Amniotic epithelial cell (primary cell): ENCODE results near the gene SPTLC3.

Experiments
- DNase-seq: peaks from one replicate; pipeline ENCODE4 v3.0.0-alpha.2; 2010; ENCODE audit warnings: low read depth

The SPTLC3 gene

DNA sequence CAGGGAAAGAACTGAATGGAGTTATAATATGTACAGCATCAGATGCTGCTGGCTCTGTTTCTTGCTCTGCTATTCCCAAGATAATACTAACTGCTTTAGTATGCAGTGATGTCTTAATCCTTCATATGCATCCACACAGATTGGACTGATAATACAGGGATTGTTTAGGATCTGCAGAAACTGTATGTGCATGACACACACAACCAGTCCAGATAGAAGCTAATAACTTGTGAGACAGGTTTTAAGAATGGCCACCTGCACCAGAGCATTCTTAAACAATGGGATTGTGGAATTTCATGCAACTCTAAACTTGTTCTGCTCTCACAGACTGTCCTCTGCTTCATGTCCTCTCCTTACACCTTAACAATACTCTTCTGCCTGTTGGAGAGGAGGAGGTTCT lies 90.9 kb downstream of the SPTLC3 start:
- DNase-seq, result no peak

DNA sequence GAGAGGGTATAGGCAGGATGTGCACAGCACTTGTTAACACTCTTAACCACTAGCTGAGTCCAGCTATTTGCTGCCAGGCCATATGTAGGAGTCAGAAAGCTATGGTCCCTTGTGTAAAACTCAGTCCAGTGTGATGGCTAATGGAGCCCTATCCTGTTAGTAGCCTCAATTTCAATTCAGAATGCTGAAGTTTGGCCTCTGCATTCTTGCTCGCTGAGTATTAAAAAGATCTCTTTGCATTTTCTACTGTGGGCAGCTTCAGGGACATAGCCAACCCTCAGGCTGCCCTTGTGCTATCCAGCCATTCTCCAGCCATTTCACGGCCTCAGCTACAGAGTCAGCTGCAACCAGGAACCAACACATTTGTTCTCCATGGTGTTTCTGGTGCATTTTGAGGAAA lies 92.5 kb downstream of the SPTLC3 start:
- no peak for DNase-seq

DNA sequence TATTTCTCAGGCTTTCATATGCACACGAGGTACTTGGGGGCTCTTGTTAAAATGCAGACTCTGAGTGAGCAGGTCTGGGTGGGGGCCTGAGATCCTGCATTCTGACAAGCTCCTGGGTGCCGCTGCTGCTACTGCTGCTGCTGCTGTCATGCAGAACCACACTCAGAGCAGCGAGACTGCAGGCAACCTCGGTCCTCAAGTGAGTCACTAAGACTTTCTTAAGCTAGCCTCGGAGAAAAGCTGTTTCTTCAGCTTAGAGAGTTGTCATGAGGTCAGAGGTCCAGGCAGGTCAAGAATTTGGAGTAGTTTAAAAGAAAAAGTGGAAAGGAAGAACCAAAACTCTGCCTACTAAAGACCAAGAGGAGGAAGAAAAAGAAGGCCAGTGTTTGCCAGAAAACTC lies 92.9 kb downstream of the SPTLC3 start:
- peak; percentile 68 for DNase-seq

DNA sequence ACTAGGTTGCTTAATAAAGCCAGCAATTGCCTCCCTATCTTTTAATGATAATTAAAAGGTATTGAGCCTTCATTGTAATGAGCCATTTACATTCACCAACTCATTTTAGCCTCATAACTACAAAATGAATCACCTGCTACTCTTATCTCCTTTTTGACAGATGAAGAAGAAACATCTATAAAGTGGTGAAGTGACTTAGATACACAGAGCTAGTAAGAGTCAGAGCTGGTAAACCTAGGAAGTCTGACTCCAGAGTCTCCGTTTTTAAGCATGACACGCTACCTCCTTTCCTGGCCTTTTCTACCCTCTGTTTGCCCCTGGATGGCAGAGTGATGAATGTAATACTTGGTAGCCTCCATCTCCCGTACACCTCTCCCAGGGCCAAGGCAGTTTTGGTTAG lies 93.5 kb downstream of the SPTLC3 start:
- DNase-seq, result peak; percentile 56

DNA sequence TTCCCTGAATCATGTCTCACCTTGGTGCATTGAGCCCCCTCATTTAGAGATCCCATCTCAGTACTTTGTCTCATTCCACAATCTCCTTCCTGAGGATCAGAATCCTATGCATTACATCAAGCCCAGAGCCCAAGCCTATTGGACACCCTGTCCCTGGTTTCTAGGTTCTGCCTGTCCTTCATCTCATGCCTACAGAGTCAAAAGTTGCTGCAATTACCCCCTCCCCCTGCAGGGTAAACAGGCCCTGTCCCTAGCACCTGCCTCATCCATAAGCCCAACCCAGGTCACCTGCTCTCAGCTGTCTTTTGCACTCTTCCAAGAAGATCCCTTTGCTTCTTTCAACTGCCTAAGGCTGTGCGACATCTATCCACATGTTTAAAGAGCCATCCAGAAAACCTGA lies 93.9 kb downstream of the SPTLC3 start:
- no peak for DNase-seq

DNA sequence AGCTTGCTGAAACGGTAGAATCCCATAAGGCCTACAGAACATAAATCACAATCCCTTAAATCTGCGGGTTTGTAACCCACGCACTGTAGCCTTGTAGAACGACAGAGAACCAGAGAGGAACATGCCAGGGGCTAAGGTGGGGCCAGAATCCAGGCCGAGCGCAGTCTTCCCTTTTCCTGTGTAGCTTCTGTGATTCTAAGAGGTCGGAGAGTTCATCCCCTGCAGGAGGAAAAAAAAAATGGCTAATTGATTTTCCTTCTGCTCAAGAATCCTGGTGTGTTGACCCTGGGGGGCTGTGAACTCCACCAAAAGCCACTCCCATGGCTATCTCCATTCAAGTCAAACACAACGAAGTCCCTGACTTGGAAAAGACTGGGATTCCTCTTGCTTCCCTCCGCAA lies 96.3 kb downstream of the SPTLC3 start:
- DNase-seq, result no peak

DNA sequence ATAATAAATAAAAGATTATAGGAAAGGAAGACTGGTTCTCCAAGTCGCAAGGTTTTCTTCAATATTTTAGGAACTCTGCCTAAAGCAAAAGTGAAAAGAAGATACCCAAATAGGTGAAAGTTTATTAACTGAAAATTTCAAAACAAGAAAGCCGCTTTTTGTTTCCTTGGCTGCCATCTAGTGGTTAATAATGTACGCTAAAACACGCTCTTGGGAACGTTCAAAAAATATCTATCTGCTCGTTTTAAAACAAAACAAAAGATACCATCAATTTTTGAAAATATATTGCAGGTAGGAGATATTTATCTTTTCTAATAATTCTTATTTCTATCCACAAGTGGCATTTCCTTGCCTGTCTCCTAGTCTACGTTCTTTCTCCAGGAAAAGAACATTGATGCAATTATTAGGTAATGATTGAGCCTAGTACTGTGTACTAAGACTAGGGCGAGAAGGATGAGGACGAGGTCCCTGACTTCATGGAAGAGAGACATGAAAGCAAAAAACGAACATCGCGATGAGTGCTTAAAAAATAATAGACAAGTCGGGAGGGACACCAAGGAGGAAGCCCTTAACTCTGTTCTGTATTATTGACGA lies 97.2 kb downstream of the SPTLC3 start:
- DNase-seq, result peak; percentile 34

DNA sequence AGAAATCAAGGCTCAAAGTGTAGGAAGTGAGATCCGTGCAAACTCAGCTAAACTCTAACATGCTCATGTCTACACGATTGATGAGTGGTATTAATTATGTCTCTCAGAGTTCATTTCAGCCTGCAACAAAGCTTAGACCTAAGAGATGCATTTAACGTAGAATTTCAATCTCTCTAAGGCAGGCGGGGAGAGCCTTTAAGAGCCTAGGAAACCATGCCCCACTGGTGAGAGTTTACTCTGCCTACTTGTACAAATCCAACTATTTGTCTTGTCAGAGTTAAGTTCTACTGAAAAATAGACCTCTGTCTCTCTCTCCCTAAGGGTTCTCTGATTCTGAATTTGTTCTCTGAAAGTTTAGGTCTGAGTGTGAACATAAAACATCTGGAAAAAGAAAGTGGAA lies 100.9 kb downstream of the SPTLC3 start:
- DNase-seq, result no peak

DNA sequence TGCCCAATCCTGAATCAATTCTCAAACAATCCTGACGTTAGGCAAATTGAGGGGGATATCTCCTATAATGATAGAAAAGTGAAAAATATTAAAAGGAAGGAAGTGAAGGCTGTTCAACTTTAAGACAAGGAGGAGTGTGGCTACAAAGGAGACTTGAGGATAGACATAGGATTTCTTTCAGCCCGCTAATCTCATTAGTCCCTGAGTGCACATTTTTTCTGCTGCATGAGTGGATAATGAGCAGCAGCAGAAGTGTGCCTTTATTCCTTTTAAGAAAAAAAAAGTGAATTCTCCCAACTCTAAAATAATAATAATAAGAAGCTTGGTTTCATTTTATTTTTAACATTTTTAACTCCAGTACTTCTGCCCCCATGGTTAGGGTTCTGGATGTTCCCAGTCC lies 102.0 kb downstream of the SPTLC3 start:
- DNase-seq, result no peak

DNA sequence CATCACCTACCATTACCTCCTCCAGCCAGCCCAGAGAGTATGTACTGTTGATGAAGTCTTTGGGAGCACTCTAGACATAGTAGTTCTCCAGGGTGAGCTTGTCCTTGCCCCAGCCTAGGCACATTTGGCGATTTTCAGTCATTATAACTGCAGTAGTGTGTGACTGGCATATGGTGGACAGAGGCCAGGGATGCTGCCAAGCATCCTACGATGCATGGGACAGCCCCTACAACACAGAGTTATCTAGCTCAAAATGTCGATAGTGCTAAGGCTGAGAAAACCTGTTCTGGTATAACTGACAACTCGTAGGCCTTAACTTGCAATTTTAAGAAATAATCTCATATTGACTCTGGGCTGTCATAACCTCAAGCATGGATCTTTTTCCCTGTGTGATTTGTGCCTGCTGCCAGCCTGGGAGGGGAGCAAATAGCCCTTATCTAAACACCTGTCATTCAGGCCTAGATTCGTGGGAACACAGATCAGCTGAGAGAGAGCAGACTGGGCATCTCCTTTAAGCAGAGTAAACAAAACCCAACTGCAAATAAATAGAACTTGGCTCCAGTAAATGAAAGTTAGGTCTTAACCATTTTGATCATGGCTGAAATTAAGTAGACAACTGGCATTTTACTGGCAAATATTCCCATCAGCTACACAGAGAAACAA lies 102.6 kb downstream of the SPTLC3 start:
- DNase-seq, result no peak

DNA sequence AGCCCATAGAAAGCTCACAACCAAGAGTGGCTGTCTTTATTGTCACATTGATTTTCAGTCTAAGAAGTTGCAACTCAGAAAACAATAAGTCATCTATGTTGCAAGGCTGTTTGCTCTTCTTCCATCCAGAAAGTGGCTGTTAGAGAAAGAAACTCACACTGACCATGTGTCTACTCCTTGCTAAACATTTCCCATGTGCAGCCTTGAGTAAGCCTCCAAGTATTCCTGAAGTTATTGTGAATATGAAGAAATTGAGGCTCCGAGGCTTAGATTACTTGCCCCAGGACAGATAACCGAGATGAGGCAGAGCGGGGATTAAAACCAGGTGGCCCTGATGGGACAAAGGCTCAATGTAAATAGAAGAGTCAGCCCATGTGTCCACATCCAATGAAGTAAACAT lies 105.0 kb downstream of the SPTLC3 start:
- DNase-seq, result peak; percentile 44

DNA sequence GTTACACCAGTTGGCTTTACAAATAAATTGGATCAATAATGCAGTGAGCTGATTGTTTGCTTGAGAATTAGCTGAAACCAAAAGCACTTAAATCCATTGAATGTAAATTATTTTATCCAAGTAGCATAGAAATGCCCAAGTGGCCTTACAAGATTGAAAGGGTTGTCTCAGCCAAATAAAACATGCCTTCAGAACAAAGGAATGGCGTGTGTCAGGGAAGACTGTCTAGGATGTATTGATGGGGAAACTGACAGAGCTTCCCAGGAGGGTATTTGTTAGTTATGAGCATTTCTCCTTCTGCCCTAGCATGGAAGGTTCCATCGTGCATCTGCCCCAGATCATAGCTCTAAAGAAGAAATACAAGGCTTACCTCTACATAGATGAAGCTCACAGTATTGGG lies 108.4 kb downstream of the SPTLC3 start:
- DNase-seq, result no peak

DNA sequence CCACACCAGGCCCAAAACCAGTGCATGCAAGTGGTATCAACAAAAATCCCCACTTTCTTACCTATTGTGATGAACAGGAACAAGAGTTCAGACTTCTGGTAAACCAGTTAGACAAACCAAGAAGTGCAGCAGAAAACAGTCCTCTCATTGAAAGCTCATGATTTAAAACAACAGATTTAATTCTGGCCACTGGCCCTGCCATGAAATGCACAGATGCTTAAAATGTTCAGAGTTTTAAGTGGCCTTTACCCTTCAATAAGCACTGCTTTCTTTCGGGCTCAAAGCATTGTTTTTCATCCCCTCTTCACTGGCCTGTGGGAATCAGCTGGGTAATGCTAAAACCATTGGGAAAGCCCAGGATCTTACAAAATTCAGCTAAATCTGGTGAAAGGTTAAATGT lies 109.9 kb downstream of the SPTLC3 start:
- no peak for DNase-seq

DNA sequence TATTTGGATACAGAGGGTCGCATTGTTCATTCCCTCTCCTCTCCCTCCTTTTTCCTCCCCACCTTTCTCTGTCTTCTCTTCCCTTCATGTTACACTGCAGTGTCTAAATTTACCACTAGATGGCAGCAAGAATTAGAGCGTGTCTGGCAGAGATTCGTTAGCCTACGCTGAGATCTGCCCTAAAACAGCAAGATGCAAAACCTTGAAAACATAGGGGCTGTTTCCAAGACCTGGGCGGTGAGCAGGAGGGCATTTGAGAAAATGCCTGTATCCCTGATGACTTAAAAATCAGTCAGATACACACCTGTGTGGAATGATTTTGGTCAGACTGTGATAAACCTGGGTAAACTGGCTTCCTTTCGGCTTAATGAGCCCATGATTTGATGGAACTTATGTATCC lies 110.8 kb downstream of the SPTLC3 start:
- DNase-seq, result peak; percentile 51

DNA sequence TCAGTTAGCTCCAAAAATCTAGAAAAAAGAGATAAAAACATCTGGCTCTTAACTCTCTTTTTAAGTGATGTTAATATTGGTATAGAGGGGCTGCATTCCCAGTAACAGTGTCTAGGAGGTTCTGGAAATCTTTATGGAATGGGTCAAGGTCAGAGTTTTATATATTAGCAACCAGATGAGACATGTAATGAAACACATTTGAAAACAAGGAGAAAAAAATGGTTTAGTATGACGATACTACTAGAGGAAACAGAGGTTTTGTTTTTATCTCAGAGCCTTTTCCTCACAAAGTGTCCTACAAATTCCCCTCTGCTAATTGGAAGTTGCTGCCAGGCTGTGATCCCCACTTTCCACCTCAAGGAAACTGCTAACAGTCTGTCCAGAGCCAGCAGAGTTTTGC lies 111.7 kb downstream of the SPTLC3 start:
- no peak for DNase-seq

DNA sequence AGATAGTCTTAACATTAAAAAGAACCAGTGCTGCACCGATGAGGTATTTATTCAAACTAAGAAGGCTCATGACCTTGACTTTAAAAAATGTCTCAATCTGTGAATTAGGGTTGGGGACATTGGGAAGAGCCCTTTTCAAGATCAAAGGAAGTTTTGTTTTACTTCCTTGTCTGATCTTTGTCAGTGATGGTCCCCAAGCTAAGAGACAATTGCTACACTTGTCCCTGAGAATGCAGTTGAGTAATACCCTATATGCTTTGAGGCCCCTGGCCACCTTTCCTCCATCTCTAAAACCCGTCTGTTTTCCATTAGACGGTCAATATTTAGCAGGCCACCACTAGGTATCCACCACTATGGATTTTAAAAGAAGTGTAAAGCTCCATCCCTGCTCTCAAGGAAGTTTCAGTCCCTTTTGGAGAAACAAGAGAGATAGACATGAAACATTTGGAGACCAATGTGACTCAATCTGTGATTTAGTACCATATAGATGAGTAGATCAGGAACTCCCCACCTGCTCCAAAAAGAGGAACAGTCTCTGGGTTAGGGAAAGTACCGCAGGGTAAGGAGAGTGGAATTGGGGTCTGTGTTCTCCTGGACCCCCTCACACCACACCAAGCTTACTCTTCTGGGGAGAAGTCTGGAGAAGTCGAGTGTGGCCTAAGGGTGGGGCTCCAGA lies 113.2 kb downstream of the SPTLC3 start:
- DNase-seq, result no peak

DNA sequence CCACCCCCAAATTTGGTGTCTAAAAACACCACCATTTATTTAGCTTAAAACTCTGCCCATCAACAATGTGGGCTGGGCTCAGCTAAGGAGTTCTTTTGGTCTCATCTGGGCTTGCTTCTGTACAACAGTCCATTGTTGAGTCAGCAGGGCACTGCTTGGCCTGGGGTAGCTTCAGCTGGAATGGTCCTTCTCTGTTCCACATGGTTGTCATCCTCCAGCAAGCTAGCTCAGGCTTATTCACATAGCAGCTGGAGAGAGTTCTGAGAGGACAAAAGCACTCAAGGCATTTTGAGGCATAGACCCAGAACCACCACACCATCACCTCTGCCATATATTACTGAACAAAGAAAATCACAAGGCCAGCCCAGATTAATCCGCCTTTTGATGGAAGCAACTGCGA lies 116.7 kb downstream of the SPTLC3 start:
- no peak for DNase-seq

DNA sequence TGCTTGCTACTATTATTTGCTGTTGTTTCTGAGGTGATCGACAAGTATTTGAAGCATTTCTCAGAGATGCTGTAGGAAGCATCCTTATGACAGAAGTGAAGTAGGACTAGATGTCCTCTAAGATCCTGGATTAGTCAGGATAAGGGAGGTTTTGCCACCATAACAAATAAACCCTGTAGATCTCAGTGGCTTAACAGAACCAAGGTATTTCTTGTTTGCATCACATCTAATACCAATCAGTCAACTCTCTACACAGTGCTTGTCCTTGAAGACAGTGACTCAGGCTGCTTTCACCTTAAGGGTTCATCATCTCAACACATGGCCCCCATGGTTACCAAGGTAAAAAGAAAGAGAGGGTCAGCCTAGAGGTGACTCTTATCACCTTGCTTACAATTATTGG lies 119.4 kb downstream of the SPTLC3 start:
- no peak for DNase-seq

DNA sequence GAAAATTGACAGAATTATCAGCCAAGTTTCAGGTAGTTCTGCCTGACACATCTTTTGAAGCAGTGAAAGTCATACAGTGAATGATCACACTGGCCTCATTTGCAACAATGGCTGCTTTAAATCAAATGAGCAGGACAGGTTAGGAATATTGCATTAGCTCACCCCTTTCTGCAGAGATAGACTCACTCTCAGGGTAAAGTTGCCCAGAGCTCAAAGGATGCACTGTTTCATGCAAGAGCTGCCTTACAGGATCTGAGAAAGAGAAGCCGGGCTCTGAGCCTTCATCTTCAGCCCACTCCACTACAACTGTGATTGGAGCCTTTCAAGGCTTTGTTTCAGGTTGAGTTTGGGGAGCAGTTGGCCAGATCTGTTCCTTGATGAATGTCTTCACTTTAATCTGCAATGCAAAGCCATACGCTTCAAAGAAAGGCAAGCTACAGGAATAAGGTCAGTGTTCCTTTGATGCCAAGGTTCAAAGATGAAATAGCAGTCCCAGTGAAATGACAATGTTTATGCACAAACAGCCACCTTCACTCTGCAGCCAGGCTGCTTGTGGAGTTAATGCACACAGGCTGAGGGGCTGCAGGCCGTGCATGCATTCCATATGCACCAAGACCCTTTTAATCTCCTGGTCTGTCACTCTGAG lies 121.4 kb downstream of the SPTLC3 start:
- no peak for DNase-seq

DNA sequence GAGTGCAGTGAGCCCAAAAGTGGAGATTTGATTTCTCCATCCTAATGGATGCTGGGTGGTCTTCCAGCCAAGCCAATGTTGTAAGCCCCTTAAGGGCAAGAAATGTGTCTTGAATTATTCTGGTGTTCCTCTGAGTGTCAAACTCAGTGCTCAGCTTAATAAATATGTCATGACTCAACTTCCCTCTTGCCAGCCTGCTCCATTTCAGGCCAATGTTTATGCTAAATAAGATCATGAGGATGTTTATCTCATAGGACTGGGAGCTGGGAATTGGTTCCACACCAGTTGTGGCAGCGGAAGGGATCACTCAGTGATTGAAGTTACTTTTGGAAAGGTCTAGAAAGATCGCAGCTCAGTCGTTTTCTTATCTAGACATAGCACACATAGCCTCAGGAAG lies 121.9 kb downstream of the SPTLC3 start:
- DNase-seq, result no peak

DNA sequence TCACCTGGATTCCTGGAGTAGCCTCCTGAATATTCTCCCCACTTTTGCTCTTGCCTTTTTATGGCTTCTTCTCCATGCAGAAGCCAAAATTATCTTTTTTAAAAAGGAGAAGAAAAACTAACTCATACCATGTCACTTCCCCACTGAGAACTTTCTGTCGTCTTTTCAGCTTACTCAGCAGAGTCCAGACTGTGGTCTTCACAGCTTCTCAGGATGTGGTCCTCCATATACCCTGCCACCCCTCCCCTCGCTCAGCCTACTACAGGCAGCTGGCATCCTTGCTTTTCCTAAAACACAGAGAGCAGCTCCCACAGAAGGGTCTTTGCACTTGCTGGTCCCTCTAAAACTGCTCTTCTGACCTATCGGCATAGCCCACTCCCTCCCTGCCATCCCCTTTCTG lies 122.9 kb downstream of the SPTLC3 start:
- no peak for DNase-seq

DNA sequence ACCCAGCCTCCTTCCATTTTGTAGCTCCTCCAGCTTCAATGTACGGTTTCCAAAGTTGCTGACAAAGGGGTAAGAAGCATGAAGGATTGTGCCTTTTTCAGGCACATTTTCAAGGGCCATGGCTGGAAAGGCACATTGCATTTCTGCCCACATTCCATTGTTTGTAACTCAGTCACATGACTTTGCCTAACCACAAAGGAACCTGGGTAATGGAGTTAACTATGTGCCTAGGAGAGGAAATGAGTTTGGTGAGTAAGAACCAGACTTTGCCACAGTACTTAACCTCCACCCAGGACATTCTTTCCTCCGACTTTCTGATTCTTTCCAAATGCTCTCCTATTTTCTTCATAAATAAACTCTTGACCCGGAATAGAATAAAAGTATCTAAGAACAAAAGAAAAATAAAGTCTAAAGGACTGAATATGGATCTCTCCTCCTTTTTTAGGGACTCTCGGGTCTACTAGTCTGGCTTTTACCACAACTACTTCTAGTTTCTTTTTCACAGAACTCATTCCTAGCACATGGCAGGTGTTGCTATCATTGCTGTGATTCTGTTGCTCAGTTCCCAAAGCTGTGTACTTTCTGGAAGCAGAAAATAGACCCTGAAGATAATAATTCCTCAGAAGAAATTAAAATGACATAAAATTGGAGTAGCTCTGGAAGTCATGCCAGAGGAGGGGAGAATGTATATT lies 130.8 kb downstream of the SPTLC3 start:
- no peak for DNase-seq

DNA sequence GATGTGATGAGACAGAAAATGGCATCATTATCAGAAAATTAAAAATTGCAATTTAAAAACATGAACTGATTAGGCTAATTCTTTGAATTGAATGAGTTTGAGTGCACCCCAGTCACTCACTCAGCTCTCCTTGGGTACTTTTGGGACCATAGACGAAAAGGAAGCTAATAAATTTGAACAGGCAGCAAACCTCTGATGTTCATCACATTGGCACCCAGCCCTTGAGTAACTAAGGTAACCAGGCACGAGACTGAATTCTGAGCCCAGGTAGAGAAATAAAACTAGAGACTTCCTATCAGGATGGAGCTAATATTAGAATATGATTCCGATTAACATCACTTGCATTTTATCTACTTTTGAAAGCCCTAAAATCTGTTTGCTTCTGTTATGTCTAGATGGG lies 131.4 kb downstream of the SPTLC3 start:
- no peak for DNase-seq
